ENCODE data around the gene PAGE2B. TPM values are rescaled to one million over a fixed set of nuclear protein-coding genes. Genes with fewer than 3 reads are reported as not detected.
"Not testable (repeated sequence)": the region's sequence is repeated elsewhere in the genome, so short reads cannot be mapped to it uniquely, and the experiment has no call there.

PAGE2B gene, protein sequence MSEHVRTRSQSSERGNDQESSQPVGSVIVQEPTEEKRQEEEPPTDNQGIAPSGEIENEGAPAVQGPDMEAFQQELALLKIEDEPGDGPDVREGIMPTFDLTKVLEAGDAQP
- total RNA-seq (2014; rRNA removed; shearing (Covaris generic)) = 2.3 TPM in 1 of 2 replicates, not detected in the other

DNA sequence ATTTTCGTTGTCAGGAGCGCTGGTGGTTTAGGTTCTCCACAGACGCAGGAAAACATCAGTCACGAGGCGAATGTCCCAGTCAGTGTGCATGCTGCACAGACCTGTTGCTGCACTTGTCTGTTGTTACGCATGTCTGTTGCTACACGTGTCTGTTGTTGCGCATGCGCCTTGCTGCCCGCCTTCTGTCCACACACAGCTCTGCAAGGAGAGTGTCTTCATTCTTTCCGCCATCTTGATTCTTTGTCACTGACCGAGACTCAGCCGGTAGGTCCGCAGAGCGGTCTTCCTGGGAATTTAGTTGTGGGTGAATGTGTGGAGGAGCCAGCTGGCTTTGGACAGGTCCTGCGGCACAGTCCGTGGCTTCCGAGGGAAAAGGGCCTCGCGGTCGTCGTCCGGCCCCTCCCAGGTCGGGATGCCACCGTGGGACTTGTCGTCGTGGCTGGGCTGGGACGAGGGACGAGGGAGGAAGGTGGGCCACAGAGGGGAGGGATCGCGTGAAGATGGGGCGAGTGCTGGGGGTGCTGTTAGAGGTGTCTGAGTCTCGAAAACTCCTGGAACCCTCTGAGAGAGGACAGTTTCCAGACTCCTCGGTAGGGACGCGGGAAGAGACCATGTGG, at the start of gene PAGE2B:
TSS of gene PAGE2B (plus strand) at position 180 of the 617 bp plus-strand sequence. CDS start 1,012 bp downstream, outside the sequence.
- no peak for DNase-seq (ENCODE audit: low read depth)

DNA sequence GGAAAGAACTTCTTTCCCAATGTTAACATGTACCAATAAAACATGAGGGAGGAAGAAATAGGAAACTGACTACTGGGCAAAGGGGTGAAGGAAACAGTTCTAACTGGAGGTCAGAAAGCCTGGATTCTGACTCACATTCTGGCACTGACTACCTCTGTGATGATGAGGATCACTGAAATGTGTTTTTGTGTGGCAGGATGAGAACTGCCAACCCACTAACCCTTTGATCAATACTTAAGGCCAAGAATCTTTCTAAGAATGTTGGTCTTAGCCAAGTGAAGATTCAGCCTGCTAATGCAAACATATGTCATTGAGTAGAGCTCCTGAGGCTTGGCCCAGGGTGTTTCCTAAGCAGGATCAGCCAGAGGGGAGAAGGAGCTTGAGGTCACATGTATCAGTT, 48.7 kb upstream of the PAGE2B start:
- DNase-seq (ENCODE audit: low read depth) = no peak

DNA sequence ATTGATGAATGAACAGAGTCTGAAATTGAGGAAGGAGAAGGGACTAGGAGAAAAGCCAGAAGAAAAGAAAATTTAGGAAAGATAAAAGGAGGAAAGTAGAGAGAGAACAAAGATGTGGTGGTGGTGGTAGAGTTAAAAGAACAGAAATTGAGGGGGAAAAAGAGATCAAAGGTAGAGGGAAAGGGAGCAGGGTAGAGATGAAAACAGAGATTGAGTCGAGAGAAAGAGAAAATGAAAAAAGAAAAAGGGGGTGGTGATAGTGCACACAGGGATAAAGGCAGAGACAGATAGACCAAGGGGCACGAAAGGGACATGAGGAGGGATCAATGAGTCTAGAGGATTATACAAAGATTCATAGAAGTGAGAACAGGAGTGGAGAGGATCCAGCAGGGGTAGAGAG, 48.0 kb upstream of the PAGE2B start:
- DNase-seq (ENCODE audit: low read depth) = no peak

DNA sequence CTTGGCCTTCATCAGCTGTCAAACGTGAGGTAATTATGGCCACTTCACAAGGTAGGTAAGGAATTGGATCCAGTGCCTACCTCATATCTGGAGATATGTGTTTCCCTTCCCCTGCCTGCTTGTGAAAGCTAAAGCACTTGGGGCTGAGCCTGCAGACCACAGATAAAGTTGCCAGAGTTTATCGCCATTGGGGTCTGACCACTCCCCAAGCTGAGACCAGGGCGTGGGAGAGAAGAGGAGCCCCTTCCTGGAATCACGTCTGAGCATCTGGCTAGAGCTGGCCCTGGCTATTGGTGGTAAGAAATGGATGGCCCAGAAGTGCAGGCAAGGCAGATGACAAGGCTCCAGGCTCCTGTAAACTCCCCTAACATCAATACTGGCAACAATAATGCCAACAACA, 46.8 kb upstream of the PAGE2B start:
- no peak for DNase-seq (ENCODE audit: low read depth)

DNA sequence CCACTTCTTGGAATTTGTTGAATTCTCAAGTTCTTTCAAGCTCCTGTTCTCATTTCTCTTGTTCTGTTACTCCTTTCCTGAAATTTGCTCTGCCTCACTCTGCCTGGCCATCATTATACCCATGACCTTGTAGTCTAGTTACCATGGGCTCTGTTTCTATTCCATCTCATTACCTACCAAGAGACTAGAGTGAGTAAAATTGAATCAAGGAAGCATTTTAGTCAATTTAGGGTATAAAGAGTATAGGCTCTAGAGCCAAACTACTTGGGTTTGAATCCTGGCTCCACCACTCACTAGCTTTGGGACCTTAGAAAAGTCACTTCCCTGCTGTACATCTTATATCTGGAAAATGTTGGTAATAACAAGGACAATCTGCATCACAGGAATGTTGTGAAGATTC, 46.2 kb upstream of the PAGE2B start:
- no peak for DNase-seq (ENCODE audit: low read depth)

DNA sequence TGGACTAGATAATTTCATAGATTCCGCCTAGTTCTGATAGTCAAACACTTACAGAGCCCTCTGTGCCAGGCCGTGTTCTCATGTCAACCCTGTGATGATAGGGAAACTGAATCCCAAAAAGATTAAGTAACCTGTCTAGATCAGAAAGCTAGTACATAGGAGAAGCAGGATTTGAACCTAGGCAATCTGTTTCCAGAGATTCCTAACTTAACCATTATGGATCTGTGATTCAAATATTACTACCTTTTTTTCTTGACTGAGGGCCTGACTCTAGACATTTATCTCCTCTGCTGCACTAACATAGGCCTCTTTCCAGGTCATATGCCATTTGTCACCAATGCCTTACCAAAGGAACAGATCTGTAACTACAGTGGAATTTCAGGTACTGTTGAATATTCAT, 45.5 kb upstream of the PAGE2B start:
- no peak for DNase-seq (ENCODE audit: low read depth)

DNA sequence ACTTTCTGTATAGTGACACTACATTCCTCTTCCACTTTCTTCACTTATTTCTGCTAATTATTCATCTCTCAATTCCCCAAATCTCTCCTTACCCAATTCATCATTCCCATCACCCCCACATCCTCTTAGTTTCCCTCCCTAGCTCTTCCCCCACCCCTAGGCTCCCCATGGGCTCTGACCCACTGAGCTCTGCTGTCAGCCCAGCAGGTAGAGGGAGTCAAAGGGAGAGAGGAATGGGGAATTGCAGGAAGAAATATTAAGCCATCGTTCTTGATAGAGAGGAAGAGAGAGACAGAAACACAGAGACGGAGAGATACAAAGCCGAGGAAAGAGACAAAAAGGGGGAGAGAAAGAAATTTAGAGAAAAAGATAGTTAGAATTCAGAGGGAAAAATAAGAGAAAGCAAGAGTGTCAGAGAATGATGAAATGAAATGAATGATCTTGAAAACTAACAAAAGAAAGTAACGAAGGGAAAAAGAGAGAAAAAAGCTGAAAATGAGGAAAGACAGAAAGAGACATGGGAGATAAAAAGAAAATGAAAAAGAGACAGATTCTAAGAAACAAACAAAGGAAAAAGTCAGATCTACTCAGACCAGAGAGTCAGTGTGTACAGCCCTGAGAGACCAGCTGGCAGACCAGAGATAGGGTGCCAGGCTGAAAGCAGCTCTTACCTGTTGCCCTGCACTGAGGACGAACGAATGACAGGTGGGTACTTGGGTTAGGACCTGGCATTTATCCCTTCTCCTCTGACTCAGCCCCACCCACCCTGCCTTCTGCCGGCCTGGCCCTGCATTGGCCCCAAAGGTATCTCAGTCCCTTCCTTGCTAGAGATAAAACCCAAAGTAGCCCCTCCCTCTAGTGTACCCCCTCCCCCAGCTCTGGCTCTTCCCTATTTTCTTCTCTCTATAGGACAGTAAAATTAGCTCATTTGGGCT, 44.3 kb upstream of the PAGE2B start, which contains the start of gene ALAS2:
TSS of gene ALAS2 (minus strand) at position 707 of the 935 bp plus-strand sequence. CDS start 4,977 bp downstream, outside the sequence.
- DNase-seq (ENCODE audit: low read depth) = no peak

DNA sequence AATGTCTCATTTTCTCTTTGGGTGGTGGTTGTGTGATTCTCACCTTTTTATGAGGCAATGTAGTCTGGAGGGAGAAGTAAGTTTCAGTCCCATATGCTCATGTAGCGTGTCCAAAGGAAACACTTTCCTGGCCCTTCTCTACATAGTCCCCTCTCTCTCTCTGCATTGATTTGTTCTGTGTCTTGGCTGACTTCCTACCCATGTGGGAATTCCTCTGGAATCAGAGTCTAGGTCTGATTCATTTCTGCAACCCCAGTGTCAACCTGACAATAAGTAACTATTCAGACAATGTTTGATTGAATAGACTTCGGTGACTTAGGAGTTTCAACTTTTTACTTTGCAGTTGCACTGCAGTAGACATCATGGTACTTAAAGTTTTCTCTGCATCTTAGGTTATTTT, 41.4 kb upstream of the PAGE2B start:
- DNase-seq (ENCODE audit: low read depth) = no peak

DNA sequence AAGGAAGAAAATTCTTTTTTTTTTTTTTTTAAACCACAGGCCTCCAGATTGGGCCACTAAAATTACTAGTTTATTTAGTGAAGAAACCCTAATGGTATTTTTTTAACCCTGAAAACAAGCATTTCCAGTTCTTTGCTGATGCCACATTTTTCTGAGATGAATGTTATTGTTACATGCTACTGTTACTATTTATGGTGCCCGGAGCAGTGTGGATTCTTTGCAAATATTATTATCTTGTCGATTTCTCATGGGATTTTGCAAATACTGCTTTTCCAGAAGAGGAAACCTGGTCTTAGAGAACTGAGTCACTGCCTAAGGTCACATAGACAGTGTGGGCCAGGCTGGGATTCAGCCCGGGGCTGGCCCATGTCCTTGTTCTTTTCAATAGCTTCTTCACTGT, 35.4 kb upstream of the PAGE2B start:
- no peak for DNase-seq (ENCODE audit: low read depth)

DNA sequence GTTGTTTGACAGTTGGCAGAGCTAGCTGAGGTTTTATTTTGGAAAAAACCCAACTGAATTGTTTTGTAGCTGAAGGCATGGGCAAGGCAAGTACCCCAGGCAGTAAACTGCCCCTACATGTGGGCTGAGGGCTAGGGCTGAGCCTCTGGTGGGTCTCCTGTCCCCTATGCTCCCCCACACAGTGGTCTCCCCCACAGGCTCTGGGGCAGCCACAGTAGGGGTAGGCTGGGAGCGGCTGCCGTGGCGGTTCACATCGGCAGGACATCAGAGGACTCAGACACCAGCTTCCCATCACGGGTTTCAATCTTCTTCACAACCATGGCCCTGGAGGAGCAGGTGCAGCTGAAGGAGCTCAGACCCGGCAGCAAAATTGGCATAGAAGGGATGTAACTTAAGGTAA, 33.3 kb upstream of the PAGE2B start:
- no peak for DNase-seq (ENCODE audit: low read depth)

DNA sequence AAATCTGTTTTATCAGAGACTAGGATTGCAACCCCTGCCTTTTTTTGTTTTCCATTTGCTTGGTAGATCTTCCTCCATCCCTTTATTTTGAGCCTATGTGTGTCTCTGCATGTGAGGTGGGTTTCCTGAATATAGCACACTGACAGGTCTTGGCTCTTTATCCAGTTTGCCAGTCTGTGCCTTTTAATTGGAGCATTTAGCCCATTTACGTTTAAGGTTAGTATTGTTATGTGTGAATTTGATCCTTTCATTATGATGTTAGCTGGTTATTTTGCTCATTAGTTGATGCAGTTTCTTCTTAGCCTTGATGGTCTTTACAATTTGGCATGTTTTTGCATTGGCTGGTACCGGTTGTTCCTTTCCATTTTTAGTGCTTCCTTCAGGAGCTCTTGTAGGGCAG, 24.2 kb upstream of the PAGE2B start:
- not testable (repeated sequence) for DNase-seq (ENCODE audit: low read depth)

DNA sequence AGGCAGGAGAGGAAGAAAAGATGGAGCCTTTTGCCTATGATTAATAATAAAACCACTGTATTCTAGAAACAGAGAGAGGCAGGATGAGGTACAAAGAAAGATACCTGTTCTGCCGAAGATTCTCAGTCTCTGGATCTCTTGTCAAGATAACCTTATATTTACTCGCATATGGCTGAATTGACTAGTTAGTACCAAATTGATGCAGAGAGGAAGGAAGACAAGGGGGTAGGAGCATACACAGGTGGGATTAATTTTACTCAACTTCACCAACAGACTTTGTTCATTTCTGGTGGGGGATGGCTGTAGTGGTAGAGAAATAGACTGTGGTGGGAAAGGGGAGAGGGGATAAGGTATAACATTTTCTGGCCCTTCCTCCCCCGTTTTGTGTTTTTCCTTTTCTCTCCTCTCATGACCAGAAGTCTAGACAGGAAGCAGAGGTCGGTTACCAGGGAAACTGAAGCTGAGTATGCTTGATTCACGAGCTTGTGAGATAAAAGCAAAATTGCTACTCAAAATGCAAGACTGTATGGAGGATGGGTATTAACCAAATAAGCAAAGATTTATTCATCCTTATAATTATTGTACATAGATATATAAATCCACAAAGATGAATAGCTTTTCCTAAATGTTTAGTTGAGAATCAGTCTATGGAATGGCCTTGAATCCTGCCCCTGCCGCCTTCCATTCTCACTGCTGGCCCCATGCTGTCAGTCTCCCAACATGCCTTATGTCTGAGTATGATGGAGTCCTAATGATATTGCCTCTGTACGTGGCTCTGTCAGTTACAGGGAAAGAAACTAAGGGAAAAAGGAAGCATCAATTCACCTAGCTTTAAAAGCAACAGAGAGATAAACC, 17.8 kb upstream of the PAGE2B start:
- DNase-seq (ENCODE audit: low read depth) = peak; percentile 18

DNA sequence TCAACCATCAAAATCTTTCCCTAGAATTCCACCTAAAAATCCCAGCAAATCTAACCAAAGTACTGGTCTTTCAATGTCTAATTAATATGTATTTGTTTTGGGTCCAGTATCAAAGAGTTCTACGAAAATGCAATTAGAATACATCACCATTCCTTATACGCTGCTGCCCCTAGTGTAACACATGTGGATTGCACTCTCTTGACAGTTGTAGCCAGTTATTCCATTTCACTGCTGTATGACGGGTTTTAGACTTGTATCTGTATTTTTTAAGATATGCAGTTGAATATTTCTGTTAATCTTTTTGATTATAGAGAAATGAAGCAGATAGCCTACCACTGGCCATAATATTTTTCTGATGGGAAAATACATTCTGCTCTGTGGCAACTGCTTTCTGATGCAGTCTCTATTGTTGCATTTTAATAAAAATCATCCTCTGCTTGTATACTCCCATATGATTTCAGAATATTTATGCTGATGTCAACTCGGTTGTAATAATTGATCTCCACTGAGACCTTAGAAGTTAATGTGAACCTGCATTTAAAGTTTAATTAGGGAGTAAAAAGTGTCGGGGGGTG, 17.1 kb upstream of the PAGE2B start:
- peak; percentile 14 for DNase-seq (ENCODE audit: low read depth)

DNA sequence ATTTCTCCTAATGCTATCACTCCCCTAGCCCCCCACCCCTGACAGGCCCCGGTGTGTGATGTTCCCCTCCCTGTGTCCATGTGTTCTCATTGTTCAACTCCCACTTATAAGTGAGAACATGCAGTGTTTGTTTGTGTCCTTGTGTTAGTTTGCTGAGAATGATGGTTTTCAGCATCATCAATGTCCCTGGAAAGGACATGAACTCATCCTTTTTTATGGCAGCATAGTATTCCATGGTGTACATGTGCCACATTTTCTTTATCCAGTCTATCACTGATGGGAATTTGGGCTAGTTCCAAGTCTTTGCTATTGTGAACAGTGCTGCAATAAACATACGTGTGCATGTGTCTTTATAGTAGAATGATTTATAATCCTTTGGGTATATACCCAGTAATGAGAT, 7.7 kb upstream of the PAGE2B start:
- not testable (repeated sequence) for DNase-seq (ENCODE audit: low read depth)

DNA sequence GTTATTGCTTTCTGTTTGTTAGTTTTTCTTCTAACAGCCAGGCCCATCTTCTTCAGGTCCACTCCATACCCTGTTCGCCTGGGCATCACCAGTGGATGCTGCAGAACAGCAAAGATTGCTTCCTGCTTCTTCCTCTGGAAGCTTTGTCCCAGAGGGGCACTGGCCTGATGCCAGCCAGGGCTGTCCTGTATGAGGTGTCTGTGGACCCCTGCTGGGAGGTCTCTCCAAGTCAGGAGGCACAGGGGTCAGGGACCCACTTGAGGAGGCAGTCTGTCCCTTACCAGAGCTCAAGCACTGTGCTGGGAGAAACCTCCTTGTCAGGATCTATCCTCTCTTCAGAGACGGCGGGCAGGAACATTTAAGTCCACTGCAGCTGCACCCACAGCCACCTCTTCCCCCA, 2.5 kb upstream of the PAGE2B start:
- DNase-seq (ENCODE audit: low read depth) = no peak

DNA sequence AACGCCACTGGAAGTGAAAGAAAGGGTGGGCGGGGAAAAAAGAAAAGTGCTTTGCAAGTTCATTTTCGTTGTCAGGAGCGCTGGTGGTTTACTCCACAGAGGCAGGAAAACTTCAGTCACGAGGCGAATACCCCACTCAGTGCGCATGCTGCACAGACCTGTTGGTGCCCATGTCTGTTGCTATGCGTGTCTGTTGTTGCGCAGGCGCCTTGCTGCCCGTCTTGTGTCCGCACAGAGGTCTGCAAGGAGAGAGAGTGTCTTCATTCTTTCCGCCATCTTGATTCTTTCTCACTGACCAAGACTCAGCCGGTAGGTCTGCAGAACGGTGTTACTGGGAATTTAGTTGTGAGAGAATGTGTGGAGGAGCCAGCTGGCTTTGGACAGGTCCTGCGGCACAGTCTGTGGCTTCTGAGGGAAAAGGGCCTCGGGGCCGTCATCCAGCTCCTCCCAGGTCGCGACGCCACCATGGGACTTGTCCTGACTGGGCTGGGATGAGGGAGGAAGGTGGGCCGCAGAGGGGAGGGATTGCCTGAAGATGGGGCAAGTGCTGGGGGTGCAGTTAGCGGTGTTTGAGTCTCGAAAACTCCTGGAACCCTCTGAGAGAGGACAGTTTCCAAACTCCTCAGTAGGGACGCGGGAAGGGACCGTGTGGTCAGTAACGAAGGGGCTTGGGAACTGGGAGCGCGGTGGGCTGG, 14.1 kb downstream of the PAGE2B start, which contains the start of gene PAGE2:
TSS of gene PAGE2 (plus strand) at position 224 of the 695 bp plus-strand sequence. CDS start 1,003 bp downstream, outside the sequence.
- no peak for DNase-seq (ENCODE audit: low read depth)

DNA sequence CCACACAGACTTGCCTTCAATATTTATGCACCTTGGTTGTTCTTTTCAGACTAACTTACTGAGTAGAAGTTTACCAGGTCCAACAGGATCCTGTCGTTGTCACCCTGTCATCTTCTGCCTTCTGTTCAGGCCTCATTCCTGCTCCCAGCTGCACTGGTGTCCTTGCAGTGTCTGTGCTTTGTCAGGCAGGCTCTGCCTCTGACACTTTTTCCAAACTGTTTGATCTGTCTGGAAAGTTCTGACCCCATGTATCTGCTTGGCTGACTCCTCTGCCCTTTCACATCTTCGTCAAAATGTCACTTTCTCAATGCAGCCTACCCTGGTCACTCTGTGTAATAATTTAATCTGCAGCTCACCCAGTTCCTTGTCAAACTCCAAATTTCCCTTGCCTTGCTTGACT, 23.9 kb downstream of the PAGE2B start:
- no peak for DNase-seq (ENCODE audit: low read depth)

DNA sequence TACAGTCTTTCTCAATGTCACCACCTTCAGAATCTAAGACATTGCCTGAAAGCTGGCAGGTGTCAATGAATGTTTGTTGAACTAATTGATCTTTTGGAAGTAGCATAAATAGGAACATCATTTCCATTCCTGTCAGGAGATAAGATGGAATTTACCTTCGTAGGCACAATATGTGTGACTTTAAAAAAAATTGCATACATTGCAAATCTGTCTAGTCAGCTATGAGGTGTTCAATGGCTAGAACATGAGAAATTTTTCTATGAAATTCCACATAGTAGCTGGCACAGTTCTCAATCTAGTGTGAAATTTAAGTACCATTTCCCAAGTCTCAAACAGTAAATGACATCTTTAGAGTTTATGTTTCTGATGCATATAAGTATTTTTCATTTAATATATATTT, 24.3 kb downstream of the PAGE2B start:
- DNase-seq (ENCODE audit: low read depth) = no peak

DNA sequence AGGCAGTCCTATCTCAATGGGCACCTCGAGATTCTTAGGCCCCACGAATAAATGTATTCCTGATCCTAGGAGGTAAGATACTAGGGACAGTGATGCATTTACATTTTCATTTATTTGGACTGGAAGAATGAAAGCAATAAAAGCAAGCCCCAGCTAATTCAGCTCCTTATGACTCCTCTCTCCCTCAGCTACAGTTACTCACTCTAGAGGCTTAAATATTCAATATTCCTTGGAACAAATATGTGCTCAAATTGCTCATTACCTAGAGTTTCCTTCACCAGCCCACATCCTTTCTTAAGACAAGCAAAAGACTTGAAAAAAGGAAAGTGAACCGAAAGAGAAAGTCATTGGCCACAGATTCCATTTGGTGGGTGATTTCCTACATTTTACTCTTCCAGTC, 27.9 kb downstream of the PAGE2B start:
- no peak for DNase-seq (ENCODE audit: low read depth)

DNA sequence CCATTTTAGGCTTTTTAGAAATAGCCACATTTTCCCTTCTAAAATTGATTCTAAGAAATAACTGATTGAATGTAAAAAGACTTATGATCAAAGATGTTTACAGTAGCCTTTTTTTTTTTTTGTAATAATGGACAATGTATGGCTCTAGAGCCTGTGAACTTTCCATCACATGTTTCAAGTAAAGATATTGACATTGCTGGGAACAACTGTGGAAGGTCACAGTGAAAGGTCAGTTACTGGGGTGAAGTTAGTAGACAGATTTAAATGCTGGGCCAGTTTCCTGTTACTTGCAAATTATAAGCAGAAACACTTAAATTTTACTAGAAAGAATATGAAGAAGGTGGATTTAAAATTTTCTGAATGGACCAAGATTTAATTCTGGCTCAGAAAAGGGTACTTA, 32.4 kb downstream of the PAGE2B start:
- DNase-seq (ENCODE audit: low read depth) = no peak

DNA sequence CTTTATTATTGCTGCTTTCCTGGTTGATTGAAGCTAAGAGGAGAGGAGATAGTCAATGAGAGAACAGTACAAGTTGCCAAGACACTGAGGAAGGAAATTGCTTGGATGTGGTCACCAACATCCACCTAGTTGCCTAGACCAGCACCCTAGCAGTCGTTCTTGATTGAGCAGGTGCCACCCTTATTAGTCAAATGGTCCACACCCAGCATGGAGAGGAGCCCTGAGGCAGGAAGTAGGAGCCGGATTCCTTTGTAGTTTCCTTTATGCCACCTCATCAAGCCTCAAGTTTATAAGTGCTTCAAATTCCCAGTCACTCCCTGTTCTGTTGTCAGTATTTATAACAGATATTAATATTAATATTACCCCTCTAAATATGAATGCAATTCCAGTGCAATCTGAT, 33.1 kb downstream of the PAGE2B start:
- peak; percentile 1 for DNase-seq (ENCODE audit: low read depth)
